Neutrophil (primary cell): ENCODE data around the gene ARHGEF39.
"Not testable (repeated sequence)": the region's sequence is repeated elsewhere in the genome, so short reads cannot be mapped to it uniquely, and the experiment has no call there.

Experiments
- H3K27ac ChIP-seq: fragments of 200-600 bp; sonication (generic); 2 replicates; pipeline ENCODE4 v1.5.1; 2016; ENCODE audit warnings: mild to moderate bottlenecking, moderate library complexity
- H3K27me3 ChIP-seq: fragments of 200-600 bp; sonication (generic); 2 replicates; pipeline ENCODE4 v1.6.0; 2016; ENCODE audit warnings: mild to moderate bottlenecking
- H3K36me3 ChIP-seq: fragments of 200-600 bp; sonication (generic); 2 replicates; pipeline ENCODE4 v1.5.1; 2017
- H3K4me1 ChIP-seq, 2 experiments: fragments of 200-600 bp in 1 of 2; sonication (generic) in 1 of 2; 1 replicate in 1 of 2; 2 replicates in 1 of 2; pipeline versions ENCODE4 v1.5.1 to v1.6.1; 2013 to 2016; ENCODE audit warnings: low read depth in 1 of 2, low read length in 1 of 2, mild to moderate bottlenecking in 1 of 2, moderate library complexity in 1 of 2; ENCODE audit not compliant: control insufficient read depth in 1 of 2, insufficient read depth in 1 of 2
- H3K4me3 ChIP-seq, 2 experiments: fragments of 200-600 bp in 1 of 2; sonication (generic) in 1 of 2; 1 replicate in 1 of 2; 2 replicates in 1 of 2; pipeline ENCODE4 v1.5.1; 2013 to 2016; ENCODE audit warnings: low read depth in 1 of 2, low read length in 1 of 2, mild to moderate bottlenecking in 1 of 2, moderate library complexity in 1 of 2
- H3K9me3 ChIP-seq: fragments of 200-600 bp; sonication (generic); 2 replicates; pipeline ENCODE4 v1.5.1; 2016
- CTCF ChIP-seq: fragments of 200-600 bp; sonication (generic); IDR thresholded peaks from 2 replicates; pipeline ENCODE4 v1.5.1; 2016; ENCODE audit warnings: antibody characterized with exemption

ARHGEF39 gene

GRCh38 chr9:35636877-35637246 lies 28.1 kb downstream of the ARHGEF39 start:
- H3K4me3 ChIP-seq, H3K27ac ChIP-seq, H3K9me3 ChIP-seq, H3K36me3 ChIP-seq, H3K27me3 ChIP-seq: not testable (repeated sequence)
- peaks cover 4 to 18% of the 10 kb centered on the region in 2 experiments for H3K4me1 ChIP-seq

GRCh38 chr9:35636135-35636876 lies 28.7 kb downstream of the ARHGEF39 start:
- H3K36me3 ChIP-seq, result no peaks in the 10 kb centered on the region
- peaks cover under 1 to 13% of the 10 kb centered on the region in 2 experiments for H3K4me1 ChIP-seq
- TF ChIP-seq CTCF, result no peak
- H3K9me3 ChIP-seq, result no peaks in the 10 kb centered on the region
- H3K4me3 ChIP-seq, result no peak overlapping the region
- H3K27ac ChIP-seq, result no peak overlapping the region
- no peaks in the 10 kb centered on the region for H3K27me3 ChIP-seq

- Histone ChIP-seq H3K27me3 (no peaks in the 10 kb centered on the region), H3K9me3 (no peaks in the 10 kb centered on the region), H3K36me3 (no peaks in the 10 kb centered on the region), H3K4me1 (peaks cover 0 to 8% of the 10 kb centered on the region in 2 experiments), H3K27ac (no peak overlapping the region), H3K4me3 (no peak overlapping the region)
- TF ChIP-seq CTCF, result no peak
Observed at GRCh38 chr9:35635730-35636129, 29.3 kb downstream of the ARHGEF39 start.

- H3K4me1 ChIP-seq, result no peaks in the 10 kb centered on the region
- no peaks in the 10 kb centered on the region for H3K9me3 ChIP-seq
- TF ChIP-seq CTCF, result no peak
- no peaks in the 10 kb centered on the region for H3K36me3 ChIP-seq
- H3K27ac ChIP-seq, result no peak overlapping the region
- H3K27me3 ChIP-seq, result no peaks in the 10 kb centered on the region
- no peak overlapping the region for H3K4me3 ChIP-seq
Observed at GRCh38 chr9:35629597-35629996, 35.4 kb downstream of the ARHGEF39 start.

GRCh38 chr9:35628389-35628991 lies 36.5 kb downstream of the ARHGEF39 start:
- Histone ChIP-seq H3K27me3 (no peaks in the 10 kb centered on the region), H3K27ac (no peak overlapping the region), H3K9me3 (no peaks in the 10 kb centered on the region), H3K4me3 (no peak overlapping the region), H3K4me1 (no peaks in the 10 kb centered on the region), H3K36me3 (no peaks in the 10 kb centered on the region)
- no peak for TF ChIP-seq CTCF

GRCh38 chr9:35627575-35627974 lies 37.4 kb downstream of the ARHGEF39 start:
- Histone ChIP-seq H3K9me3 (no peaks in the 10 kb centered on the region), H3K27ac (no peak overlapping the region), H3K4me3 (no peak overlapping the region), H3K4me1 (no peaks in the 10 kb centered on the region), H3K27me3 (no peaks in the 10 kb centered on the region), H3K36me3 (no peaks in the 10 kb centered on the region)
- no peak for TF ChIP-seq CTCF
